NOMO-1 (cell line): ENCODE data around the gene SLX4.

ENCODE experiments used
- DNase-seq, 2 experiments: peaks; one replicate each; lab custom pipeline; 2025; ENCODE audit not compliant: unreplicated experiment in 2 of 2; lab: John Stamatoyannopoulos, UW

Gene SLX4

DNA sequence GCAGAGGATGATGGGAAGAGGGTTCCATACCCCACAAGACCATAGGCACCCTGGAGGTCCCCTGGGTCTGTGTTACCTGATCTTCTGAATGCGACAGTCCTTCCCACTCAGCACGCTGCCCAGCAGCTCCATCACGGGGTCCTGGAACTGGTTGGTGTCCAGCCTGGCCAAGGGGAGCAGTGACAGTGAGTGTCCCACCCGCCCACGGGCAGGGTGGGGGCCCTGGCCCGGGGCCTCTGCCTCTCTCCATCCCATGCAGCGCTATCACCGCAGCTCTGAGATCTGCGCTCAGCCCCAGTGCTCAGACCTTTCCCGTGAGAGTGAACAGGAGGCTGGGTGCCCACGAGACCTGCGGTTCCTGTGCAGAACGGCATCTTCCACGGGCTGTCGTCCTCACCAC lies 49.8 kb downstream of the SLX4 start:
- no peak for DNase-seq

- no peak for DNase-seq
These were observed 57.0 kb downstream of the SLX4 start for GRCh38 chr16:3554351-3554928.

DNA sequence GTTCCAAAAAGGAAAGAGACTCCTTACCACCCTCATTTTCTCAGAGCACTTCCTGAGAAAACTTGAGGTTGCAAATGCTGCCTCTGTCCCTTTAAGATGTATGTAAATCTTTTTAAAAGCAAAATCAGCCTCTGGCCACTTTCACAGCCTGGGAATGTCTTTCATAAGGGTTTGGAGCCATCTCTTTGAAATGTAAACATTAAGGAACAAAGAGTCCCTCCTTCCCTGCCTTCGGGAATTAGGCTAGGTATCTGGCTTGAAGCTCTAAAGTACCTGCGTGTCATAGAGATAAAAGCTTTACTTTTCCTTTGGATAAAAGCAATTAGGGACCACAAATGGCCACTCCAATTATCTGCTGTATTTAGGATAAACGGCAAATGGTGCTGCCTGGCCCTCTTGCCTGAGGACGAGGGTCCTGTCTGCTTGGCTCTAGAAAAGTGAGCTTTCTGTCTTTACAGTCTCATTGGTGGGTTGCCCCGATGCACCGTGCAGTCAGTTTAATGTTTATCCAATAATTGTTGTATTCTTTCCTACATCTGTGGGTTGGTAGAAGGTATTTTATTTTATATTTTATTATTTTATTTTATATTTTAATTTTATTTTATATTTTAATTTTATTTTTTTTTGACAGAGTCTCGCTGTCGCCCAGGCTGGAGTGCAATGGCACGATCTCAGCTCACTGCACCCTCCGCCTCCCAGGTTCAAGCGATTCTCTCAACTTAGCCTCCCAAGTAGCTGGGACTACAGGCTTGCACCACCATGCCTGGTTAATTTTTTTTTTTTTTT lies 58.1 kb downstream of the SLX4 start:
- DNase-seq = no peak

DNA sequence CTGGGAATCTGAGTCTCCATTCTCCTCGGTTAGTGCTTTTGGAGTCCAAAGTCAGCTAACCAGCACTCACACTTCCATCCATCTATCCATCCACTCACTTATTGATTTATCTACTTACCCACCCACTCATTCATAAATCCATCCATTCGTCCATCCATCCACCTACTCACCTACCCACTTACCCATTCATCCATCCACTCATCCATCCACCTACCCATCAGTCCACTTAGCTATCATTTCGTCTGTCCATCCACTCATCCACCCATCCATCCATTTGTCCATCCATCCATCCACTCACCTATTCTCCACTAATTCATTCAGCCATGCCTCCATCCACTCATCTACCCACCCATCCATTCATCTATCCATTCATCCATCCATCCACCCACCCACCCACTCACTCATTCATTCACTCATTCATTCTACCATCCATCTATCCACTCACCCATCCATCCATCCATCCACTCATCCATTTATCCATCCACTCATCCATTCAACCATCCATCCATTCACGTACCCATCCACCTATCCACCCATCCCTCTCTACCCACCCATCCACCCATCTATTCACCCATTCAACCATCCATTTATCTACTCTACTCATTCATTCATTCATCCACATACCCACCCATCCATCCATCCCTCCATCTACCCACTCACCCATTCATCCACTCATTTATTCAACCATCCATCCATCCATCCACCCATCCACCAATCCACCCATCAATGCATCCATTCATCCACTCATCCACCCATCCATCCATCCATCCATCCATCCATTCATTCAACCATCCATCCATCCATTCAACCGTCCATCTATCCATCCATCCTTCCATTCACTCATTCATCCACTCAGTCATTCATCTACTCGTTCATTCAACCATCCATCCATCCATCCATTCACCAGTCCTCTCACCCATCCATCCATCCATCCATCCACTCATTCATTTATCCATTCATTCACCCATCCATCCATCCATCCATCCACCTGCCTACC lies 60.3 kb downstream of the SLX4 start:
- no peak for DNase-seq

- no peak for DNase-seq
These were observed 61.5 kb downstream of the SLX4 start for GRCh38 chr16:3549906-3550305.

DNA sequence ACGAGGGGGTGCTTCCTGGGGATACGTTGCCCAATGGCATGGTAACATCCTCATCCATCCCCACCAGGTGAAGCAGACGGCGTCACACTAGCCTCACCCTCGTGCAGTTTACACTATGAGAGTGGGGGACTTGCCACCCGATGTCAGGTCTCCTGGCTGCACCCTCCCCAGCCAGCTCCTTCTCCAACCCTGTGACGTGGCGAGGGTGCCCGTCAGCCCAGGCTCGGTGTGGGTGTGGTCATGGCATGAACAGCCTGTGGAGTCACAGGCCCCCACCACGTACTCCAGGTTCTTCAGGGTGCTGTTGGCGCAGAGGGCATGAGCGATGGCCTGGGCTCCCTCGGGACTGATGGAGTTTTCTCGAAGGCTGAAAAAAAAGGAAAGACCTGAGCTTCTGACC lies 62.5 kb downstream of the SLX4 start:
- DNase-seq = no peak

GRCh38 chr16:3548445-3548844 lies 63.0 kb downstream of the SLX4 start:
- DNase-seq = no peak

DNA sequence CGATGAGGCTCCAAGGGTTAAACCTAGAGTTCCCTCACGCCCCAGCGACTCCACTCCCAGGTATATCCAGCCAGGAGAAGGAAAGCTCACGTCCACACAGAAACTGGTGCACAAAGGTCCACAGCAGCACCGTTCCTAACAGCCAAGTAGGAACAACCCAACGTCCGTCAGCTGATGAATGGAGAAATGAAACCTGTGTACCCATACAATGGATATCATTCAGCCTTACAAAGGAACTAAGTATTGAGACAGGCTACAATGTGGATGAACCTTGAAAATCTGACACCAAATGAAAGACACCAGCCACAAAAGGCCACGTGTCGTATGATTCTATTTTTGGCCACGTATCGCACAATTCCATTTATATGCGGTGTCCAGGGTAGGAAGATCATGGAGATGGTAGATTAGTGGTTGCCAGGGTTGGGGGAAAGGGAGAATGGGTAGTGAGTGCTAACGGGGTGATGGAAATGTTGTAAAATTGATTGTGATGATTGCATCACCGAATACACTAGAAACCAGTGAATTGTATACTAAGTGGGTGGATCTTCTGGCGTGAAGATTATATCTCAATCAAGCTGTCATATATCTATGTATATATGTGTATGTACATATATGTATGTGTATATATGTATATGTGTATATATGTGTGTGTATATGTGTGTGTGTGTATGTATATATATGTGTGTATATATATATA lies 64.3 kb downstream of the SLX4 start:
- peak in 1 of 2 experiments; percentile 11 for DNase-seq

- DNase-seq = no peak
These were observed 68.6 kb downstream of the SLX4 start for GRCh38 chr16:3542601-3543373.

DNA sequence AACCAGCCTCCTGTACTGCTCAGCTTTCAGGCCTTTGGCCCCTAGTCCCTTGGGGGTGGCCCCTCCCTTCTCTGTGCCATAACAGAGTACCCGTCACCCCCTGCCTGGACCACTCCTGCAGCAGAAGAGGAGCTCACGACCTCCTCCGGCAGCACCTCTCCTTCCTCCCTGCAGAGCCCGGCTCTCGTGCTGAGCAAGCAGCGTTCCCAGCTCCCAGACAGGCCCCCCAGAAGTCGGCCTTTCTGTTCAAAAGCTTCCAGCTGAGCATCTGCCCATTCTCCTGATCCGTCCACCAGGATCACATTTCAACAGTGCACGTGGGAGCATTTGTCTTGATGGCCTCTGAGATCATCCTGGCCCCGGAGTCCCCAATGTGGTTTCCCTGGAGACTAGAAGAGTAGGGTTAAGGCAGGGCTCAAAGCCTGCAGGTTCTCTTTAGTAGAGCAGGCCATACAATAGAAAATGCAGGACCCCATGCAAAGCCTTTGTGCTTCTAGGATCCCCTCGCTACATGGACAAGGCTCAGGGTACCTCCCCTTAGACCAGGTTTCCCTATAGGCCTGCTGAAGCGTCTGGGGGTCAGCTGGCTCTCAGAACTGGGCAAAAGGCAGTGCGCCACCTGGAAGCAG lies 69.8 kb downstream of the SLX4 start:
- DNase-seq = no peak

DNA sequence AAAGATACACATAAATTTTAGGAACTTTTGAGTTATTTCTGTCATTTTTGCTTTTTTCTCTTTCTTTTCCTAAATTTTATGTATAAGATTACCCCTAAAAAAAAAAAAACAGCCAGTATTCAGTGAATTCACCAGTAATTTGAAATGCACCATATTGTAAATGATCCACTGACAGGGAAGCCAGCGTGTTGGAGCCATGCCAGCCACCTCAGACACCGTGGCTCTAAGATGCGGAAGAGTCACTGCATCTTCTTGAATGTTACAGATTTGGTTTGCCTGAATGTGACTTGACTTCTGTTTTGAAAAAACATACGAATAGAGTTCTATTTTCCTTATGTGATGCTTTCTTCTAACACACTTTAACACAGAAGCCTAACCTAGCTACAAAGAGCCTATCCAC lies 73.2 kb downstream of the SLX4 start:
- DNase-seq = no peak

GRCh38 chr16:3536851-3537250 lies 74.6 kb downstream of the SLX4 start:
- DNase-seq = no peak

DNA sequence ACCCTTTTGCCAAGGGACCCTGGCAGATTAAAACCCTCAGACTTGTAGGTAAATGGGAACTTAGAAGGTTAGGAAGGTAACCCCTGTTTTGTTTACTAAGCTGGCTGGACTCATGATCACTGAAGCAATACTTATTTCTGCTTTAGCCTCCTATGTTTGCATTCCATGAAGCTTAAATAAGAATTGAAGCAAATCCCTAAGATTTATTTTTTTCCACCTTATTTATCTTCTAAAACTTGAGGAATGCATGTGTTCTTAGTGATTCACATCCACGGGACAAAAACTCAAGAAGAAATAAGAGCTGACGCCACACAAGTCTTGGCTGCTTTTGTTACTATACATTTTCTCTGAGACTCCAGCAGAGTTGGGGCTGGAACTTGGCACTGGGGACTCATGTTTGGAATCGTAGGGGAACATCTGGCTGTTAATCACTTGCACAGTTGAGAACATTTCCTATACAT lies 75.1 kb downstream of the SLX4 start:
- DNase-seq = no peak

GRCh38 chr16:3534126-3534525 lies 77.3 kb downstream of the SLX4 start:
- no peak for DNase-seq

- DNase-seq = no peak
These were observed 78.7 kb downstream of the SLX4 start for GRCh38 chr16:3532741-3533140.
